ENCODE results near the gene ALPG. TPM values are rescaled to one million over a fixed set of nuclear protein-coding genes. Genes with fewer than 3 reads are reported as not detected.
"Not testable (repeated sequence)": the region's sequence is repeated elsewhere in the genome, so short reads cannot be mapped to it uniquely, and the experiment has no call there.

Gene ALPG
- total RNA-seq, 1 experiment from 2014 or later: 65.3 TPM

- ATAC-seq; H3K27me3 ChIP-seq (ENCODE audit: control insufficient read depth, insufficient read depth, low read length); intact Hi-C loops (cut with micrococcal nuclease; ENCODE audit: unreplicated experiment); H3K27ac ChIP-seq (ENCODE audit: low read length); H3K4me1 ChIP-seq (ENCODE audit: control insufficient read depth, insufficient read depth, low read length); POLR2A ChIA-PET; in situ Hi-C loops (cut with HindIII; ENCODE audit: low pct_unique_long_range_greater_than_20kb, low sequenced_read_pairs); DNase-seq (ENCODE audit: low read depth, low spot score); H3K4me3 ChIP-seq (ENCODE audit: low read depth in 2 of 2, low read length in 2 of 2); CTCF ChIA-PET; BruUV-seq (replicated peaks); H3K36me3 ChIP-seq (ENCODE audit: control insufficient read depth, insufficient read depth, low read length); H3K9me3 ChIP-seq (ENCODE audit: control insufficient read depth, insufficient read depth, low read depth, low read length): not testable (repeated sequence)
Measured at GRCh38 chr2:232423407-232423806, 16.8 kb downstream of the ALPG start.

- Histone ChIP-seq H3K4me3 (ENCODE audit: low read depth in 2 of 2, low read length in 2 of 2) (no peak overlapping the region), H3K9me3 (ENCODE audit: control insufficient read depth, insufficient read depth, low read depth, low read length) (no peaks in the 10 kb centered on the region), H3K4me1 (ENCODE audit: control insufficient read depth, insufficient read depth, low read length) (peaks cover 5% of the 10 kb centered on the region; the same call in 1 of the 2 replicates), H3K27ac (ENCODE audit: low read length) (no peak overlapping the region), H3K36me3 (ENCODE audit: control insufficient read depth, insufficient read depth, low read length) (no peaks in the 10 kb centered on the region), H3K27me3 (ENCODE audit: control insufficient read depth, insufficient read depth, low read length) (no peaks in the 10 kb centered on the region)
- BruUV-seq (replicated peaks): no TSS peak
- POLR2A ChIA-PET: no interaction called here
- intact Hi-C loops (cut with micrococcal nuclease; ENCODE audit: unreplicated experiment) (no loop called here), in situ Hi-C loops (cut with HindIII; ENCODE audit: low pct_unique_long_range_greater_than_20kb, low sequenced_read_pairs) (no loop called here)
- ATAC-seq (no peak), DNase-seq (ENCODE audit: low read depth, low spot score) (no peak)
- CTCF ChIA-PET: no interaction called here
- TF ChIP-seq CTCF (IDR thresholded peaks at IDR 0.05) (no peak), TCF7L2 (IDR thresholded peaks at IDR 0.05; ENCODE audit: low read depth, low read length) (no peak), SIN3A (IDR thresholded peaks at IDR 0.05; ENCODE audit: borderline replicate concordance, insufficient read depth, low read depth, low read length) (no peak), POLR2AphosphoS5 (IDR thresholded peaks at IDR 0.05; ENCODE audit: low read depth, low read length) (no peak), REST (IDR thresholded peaks at IDR 0.05; ENCODE audit: insufficient read depth in 1 of 2, low read depth in 2 of 2, low read length in 1 of 2) (no peak)
Measured at GRCh38 chr2:232431705-232432590, 25.3 kb downstream of the ALPG start.

GRCh38 chr2:232432598-232433184 is 26.0 kb downstream of the ALPG start:
- DNase-seq (ENCODE audit: low read depth, low spot score) (no peak), ATAC-seq (peak; percentile 43)
- H3K27ac ChIP-seq (ENCODE audit: low read length): no peak overlapping the region
- TF ChIP-seq CTCF (IDR thresholded peaks at IDR 0.05) (peak; percentile 42), TCF7L2 (IDR thresholded peaks at IDR 0.05; ENCODE audit: low read depth, low read length) (no peak)
- peaks cover 5% of the 10 kb centered on the region; the same call in 1 of the 2 replicates for H3K4me1 ChIP-seq (ENCODE audit: control insufficient read depth, insufficient read depth, low read length)
- ChIA-PET CTCF (interaction anchor here (1.2 kb wide), 1 partner anchor 65 kb away, joined by 5 read pairs; no protein-coding TSS in a partner anchor), POLR2A (no interaction called here)
- H3K9me3 ChIP-seq (ENCODE audit: control insufficient read depth, insufficient read depth, low read depth, low read length): no peaks in the 10 kb centered on the region
- no TSS peak for BruUV-seq (replicated peaks)
- H3K4me3 ChIP-seq (ENCODE audit: low read depth in 2 of 2, low read length in 2 of 2): no peak overlapping the region
- H3K36me3 ChIP-seq (ENCODE audit: control insufficient read depth, insufficient read depth, low read length): no peaks in the 10 kb centered on the region
- in situ Hi-C loops (cut with HindIII; ENCODE audit: low pct_unique_long_range_greater_than_20kb, low sequenced_read_pairs) (no loop called here), intact Hi-C loops (cut with micrococcal nuclease; ENCODE audit: unreplicated experiment) (no loop called here)
- no peaks in the 10 kb centered on the region for H3K27me3 ChIP-seq (ENCODE audit: control insufficient read depth, insufficient read depth, low read length)

GRCh38 chr2:232433622-232434021 is 27.0 kb downstream of the ALPG start:
- H3K9me3 ChIP-seq (ENCODE audit: control insufficient read depth, insufficient read depth, low read depth, low read length); intact Hi-C loops (cut with micrococcal nuclease; ENCODE audit: unreplicated experiment); ATAC-seq; H3K27ac ChIP-seq (ENCODE audit: low read length); in situ Hi-C loops (cut with HindIII; ENCODE audit: low pct_unique_long_range_greater_than_20kb, low sequenced_read_pairs); H3K4me1 ChIP-seq (ENCODE audit: control insufficient read depth, insufficient read depth, low read length); BruUV-seq (replicated peaks); POLR2A ChIA-PET; H3K36me3 ChIP-seq (ENCODE audit: control insufficient read depth, insufficient read depth, low read length); DNase-seq (ENCODE audit: low read depth, low spot score); H3K4me3 ChIP-seq (ENCODE audit: low read depth in 2 of 2, low read length in 2 of 2); H3K27me3 ChIP-seq (ENCODE audit: control insufficient read depth, insufficient read depth, low read length): not testable (repeated sequence)
- CTCF ChIA-PET: interaction anchor here (0.6 to 1.2 kb wide), 2 partner anchors 66 to 534 kb away, joined by 4 to 5 read pairs; no protein-coding TSS in a partner anchor
